Measurements from ENCODE around the gene FER. TPM values are rescaled to one million over a fixed set of nuclear protein-coding genes. Genes with fewer than 3 reads are reported as not detected.

The FER gene
- total RNA-seq, 2 experiments from 2014 or later, result 9.4 to 10.0 TPM

DNA sequence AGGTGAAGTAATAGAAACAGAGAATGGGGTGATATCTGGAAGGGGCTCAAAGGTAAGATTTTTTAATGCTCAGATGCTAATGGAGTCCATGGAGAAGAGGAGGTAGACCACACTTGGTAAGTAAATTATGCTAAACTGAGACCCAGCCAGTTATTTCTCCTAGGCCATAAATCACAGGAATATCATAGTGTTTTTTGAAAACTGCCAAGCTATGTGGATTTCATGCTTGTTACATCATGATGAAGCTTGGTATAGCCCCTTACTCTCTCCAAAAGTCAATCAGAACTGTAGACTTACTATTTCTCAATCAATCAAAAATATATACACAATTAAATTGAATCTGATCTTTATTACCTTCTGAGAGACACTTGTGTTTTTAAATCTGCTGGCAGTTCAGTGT, 409.2 kb downstream of the FER start:
- no peak for DNase-seq (ENCODE audit: low spot score)
- intact Hi-C loops (cut with micrococcal nuclease; ENCODE audit: unreplicated experiment), result no loop called here
- no peak overlapping the region for H3K4me2 ChIP-seq (ENCODE audit: low read length)
- H3K9me3 ChIP-seq (ENCODE audit: low read length), result no peaks in the 10 kb centered on the region
- BruUV-seq (replicated peaks), result no TSS peak
- no peaks in the 10 kb centered on the region for H3K79me2 ChIP-seq (ENCODE audit: insufficient read depth, low read depth, low read length)
- TF ChIP-seq, protein P1, sequence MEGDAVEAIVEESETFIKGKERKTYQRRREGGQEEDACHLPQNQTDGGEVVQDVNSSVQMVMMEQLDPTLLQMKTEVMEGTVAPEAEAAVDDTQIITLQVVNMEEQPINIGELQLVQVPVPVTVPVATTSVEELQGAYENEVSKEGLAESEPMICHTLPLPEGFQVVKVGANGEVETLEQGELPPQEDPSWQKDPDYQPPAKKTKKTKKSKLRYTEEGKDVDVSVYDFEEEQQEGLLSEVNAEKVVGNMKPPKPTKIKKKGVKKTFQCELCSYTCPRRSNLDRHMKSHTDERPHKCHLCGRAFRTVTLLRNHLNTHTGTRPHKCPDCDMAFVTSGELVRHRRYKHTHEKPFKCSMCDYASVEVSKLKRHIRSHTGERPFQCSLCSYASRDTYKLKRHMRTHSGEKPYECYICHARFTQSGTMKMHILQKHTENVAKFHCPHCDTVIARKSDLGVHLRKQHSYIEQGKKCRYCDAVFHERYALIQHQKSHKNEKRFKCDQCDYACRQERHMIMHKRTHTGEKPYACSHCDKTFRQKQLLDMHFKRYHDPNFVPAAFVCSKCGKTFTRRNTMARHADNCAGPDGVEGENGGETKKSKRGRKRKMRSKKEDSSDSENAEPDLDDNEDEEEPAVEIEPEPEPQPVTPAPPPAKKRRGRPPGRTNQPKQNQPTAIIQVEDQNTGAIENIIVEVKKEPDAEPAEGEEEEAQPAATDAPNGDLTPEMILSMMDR (conservative IDR thresholded peaks at IDR 0.05; ENCODE audit: low read length), result no peak
- no peak for TF ChIP-seq EZH2phosphoT487 (IDR thresholded peaks at IDR 0.05; ENCODE audit: borderline replicate concordance, low read depth, low read length)
- ChIA-PET CTCF (ENCODE audit: unreplicated experiment) (no interaction called here), POLR2A (no interaction called here)
- no peak overlapping the region for H3K27ac ChIP-seq (ENCODE audit: low read depth, low read length, poor library complexity, severe bottlenecking)
- H3K4me1 ChIP-seq (ENCODE audit: insufficient read depth, low read length, poor library complexity, severe bottlenecking), result no peaks in the 10 kb centered on the region
- H3K36me3 ChIP-seq (ENCODE audit: insufficient read depth, low read length), result no peaks in the 10 kb centered on the region
- H4K20me1 ChIP-seq (ENCODE audit: insufficient read depth, low read length), result no peaks in the 10 kb centered on the region
- no peak overlapping the region for H2AFZ ChIP-seq (ENCODE audit: low read length)
- no peak overlapping the region for H3K4me3 ChIP-seq (ENCODE audit: low read depth, low read length, poor library complexity, severe bottlenecking)
- H3K9me2 ChIP-seq (ENCODE audit: insufficient read depth, low read length), result no peaks in the 10 kb centered on the region

DNA sequence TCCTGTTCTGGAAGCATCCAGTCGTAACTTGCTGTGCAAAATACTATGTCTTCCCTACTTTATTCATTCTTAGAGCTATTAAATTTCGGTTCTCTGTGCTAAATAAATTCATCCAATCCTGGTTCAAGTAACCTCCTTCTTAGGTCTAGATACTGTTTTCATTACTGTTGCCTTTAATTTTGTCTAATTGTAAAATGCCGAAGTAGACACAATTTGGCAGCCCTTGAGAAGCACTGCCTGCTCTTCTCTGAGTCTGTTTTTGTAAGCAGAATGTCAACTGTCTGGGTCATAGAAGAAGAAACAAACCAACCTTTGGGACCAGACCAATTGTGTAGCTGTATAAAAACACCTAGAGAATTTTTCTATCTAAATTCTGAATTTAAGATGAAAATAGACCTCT, 412.8 kb downstream of the FER start:
- Histone ChIP-seq H2AFZ (ENCODE audit: low read length) (no peak overlapping the region), H3K79me2 (ENCODE audit: insufficient read depth, low read depth, low read length) (no peaks in the 10 kb centered on the region), H3K4me3 (ENCODE audit: low read depth, low read length, poor library complexity, severe bottlenecking) (no peak overlapping the region), H3K9me2 (ENCODE audit: insufficient read depth, low read length) (no peaks in the 10 kb centered on the region), H3K9me3 (ENCODE audit: low read length) (no peaks in the 10 kb centered on the region), H4K20me1 (ENCODE audit: insufficient read depth, low read length) (no peaks in the 10 kb centered on the region), H3K4me2 (ENCODE audit: low read length) (no peak overlapping the region), H3K36me3 (ENCODE audit: insufficient read depth, low read length) (no peaks in the 10 kb centered on the region), H3K27ac (ENCODE audit: low read depth, low read length, poor library complexity, severe bottlenecking) (no peak overlapping the region), H3K4me1 (ENCODE audit: insufficient read depth, low read length, poor library complexity, severe bottlenecking) (no peaks in the 10 kb centered on the region)
- TF ChIP-seq, protein P1 (conservative IDR thresholded peaks at IDR 0.05; ENCODE audit: low read length), result no peak
- TF ChIP-seq EZH2phosphoT487 (IDR thresholded peaks at IDR 0.05; ENCODE audit: borderline replicate concordance, low read depth, low read length), result no peak
- BruUV-seq (replicated peaks), result no TSS peak
- ChIA-PET POLR2A (interaction anchor here (0.7 kb wide), 1 partner anchor 11 kb away, joined by 4 read pairs; no protein-coding TSS in a partner anchor), CTCF (ENCODE audit: unreplicated experiment) (no interaction called here)
- no peak for DNase-seq (ENCODE audit: low spot score)
- intact Hi-C loops (cut with micrococcal nuclease; ENCODE audit: unreplicated experiment), result no loop called here

DNA sequence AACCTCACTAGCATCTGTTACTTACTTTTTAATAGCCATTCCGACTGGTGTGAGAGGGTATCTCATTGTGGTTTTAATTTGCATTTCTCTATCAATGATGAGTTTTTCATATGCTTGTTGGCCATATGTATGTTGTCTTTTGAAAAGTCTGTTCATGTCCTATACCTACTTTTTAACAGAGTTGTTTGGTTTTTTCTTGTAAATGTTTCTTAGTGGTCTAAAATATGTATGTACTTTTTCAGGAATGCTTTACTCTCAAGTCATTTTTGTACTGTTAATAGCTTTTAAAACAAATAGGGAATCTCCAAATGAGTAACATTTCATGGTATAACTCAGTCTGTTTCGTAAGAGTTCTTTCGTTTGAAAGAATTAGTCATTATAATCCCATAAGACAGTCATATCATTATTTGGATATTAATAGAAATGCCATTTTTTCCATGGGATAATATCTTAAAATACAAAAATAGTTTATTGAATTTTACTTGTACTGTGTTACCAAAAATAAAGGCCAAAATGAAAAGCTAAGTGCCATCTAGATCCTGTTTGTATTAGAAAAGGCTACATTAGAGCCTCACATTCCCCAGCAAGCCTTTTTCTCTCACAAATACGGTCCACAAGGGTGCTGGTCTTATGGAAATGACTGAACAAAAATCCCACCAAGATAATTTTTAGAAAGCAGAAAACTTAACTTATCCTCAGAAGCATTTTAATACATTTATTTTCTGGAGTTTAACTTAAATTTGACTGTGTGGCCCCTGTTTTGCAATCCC, 414.4 kb downstream of the FER start:
- intact Hi-C loops (cut with micrococcal nuclease; ENCODE audit: unreplicated experiment), result no loop called here
- no peaks in the 10 kb centered on the region for H3K36me3 ChIP-seq (ENCODE audit: insufficient read depth, low read length)
- ChIA-PET POLR2A (interaction anchor here (1.4 kb wide), 1 partner anchor 14 kb away, joined by 3 read pairs; no protein-coding TSS in a partner anchor), CTCF (ENCODE audit: unreplicated experiment) (no interaction called here)
- no peak overlapping the region for H3K27ac ChIP-seq (ENCODE audit: low read depth, low read length, poor library complexity, severe bottlenecking)
- H3K9me2 ChIP-seq (ENCODE audit: insufficient read depth, low read length), result no peaks in the 10 kb centered on the region; the same call in 1 of the 2 replicates
- no TSS peak for BruUV-seq (replicated peaks)
- H3K4me3 ChIP-seq (ENCODE audit: low read depth, low read length, poor library complexity, severe bottlenecking), result no peak overlapping the region
- H3K79me2 ChIP-seq (ENCODE audit: insufficient read depth, low read depth, low read length), result no peaks in the 10 kb centered on the region
- no peak overlapping the region for H2AFZ ChIP-seq (ENCODE audit: low read length)
- TF ChIP-seq, protein P1 (conservative IDR thresholded peaks at IDR 0.05; ENCODE audit: low read length), result no peak
- no peaks in the 10 kb centered on the region for H3K9me3 ChIP-seq (ENCODE audit: low read length)
- no peaks in the 10 kb centered on the region for H3K4me1 ChIP-seq (ENCODE audit: insufficient read depth, low read length, poor library complexity, severe bottlenecking)
- no peak overlapping the region for H3K4me2 ChIP-seq (ENCODE audit: low read length)
- no peaks in the 10 kb centered on the region for H4K20me1 ChIP-seq (ENCODE audit: insufficient read depth, low read length)
- DNase-seq (ENCODE audit: low spot score), result no peak

All from OCI-LY7 (cell line).